ENCODE results near the gene FURIN.

FURIN gene

GRCh38 chr15:90859234-90860131 is 8.9 kb upstream of the FURIN start:
- TF ChIP-seq CTCF (conservative IDR thresholded peaks at IDR 0.05; ENCODE audit: low read depth, low read length), result no peak
- no peak for DNase-seq (ENCODE audit: low read depth)
- H3K4me3 ChIP-seq (ENCODE audit: low read depth, low read length), result no peak overlapping the region

GRCh38 chr15:90860450-90860849 is 7.9 kb upstream of the FURIN start:
- H3K4me3 ChIP-seq (ENCODE audit: low read depth, low read length), result no peak overlapping the region

GRCh38 chr15:90860942-90861675 is 7.3 kb upstream of the FURIN start:
- no peak for DNase-seq (ENCODE audit: low read depth)
- H3K4me3 ChIP-seq (ENCODE audit: low read depth, low read length), result no peak overlapping the region
- TF ChIP-seq CTCF (conservative IDR thresholded peaks at IDR 0.05; ENCODE audit: low read depth, low read length), result no peak

More at GRCh38 chr15:90860450-90860849, 7.9 kb upstream of the FURIN start:
- TF ChIP-seq CTCF (conservative IDR thresholded peaks at IDR 0.05; ENCODE audit: low read depth, low read length), result no peak
- DNase-seq (ENCODE audit: low read depth), result no peak

- DNase-seq (ENCODE audit: low read depth), result no peak
- TF ChIP-seq CTCF (conservative IDR thresholded peaks at IDR 0.05; ENCODE audit: low read depth, low read length), result no peak
Measured at GRCh38 chr15:90862487-90862886, 5.9 kb upstream of the FURIN start.

GRCh38 chr15:90862964-90863778 is 5.2 kb upstream of the FURIN start:
- no peak overlapping the region for H3K4me3 ChIP-seq (ENCODE audit: low read depth, low read length)
- DNase-seq (ENCODE audit: low read depth), result no peak
- no peak for TF ChIP-seq CTCF (conservative IDR thresholded peaks at IDR 0.05; ENCODE audit: low read depth, low read length)

More at GRCh38 chr15:90862487-90862886, 5.9 kb upstream of the FURIN start:
- H3K4me3 ChIP-seq (ENCODE audit: low read depth, low read length), result no peak overlapping the region

- DNase-seq (ENCODE audit: low read depth), result no peak
Measured at GRCh38 chr15:90863987-90864386, 4.4 kb upstream of the FURIN start.

More at GRCh38 chr15:90863987-90864386, 4.4 kb upstream of the FURIN start:
- H3K4me3 ChIP-seq (ENCODE audit: low read depth, low read length), result no peak overlapping the region
- no peak for TF ChIP-seq CTCF (conservative IDR thresholded peaks at IDR 0.05; ENCODE audit: low read depth, low read length)
